Mononuclear cell (primary cell): Measurements from ENCODE around the gene POC1B. TPM values are rescaled to one million over a fixed set of nuclear protein-coding genes. Genes with fewer than 3 reads are reported as not detected.
"Not testable (repeated sequence)": the region's sequence is repeated elsewhere in the genome, so short reads cannot be mapped to it uniquely, and the experiment has no call there.

Source experiments
- H3K27me3 ChIP-seq: 2 replicates; pipeline ENCODE4 v1.6.0; 2011; ENCODE audit warnings: low read length, control low read depth; ENCODE audit not compliant: insufficient read depth
- H3K4me1 ChIP-seq: 2 replicates; pipeline ENCODE4 v1.5.1; 2011; ENCODE audit warnings: mild to moderate bottlenecking, low read length, control low read depth; ENCODE audit not compliant: insufficient read depth
- H3K4me3 ChIP-seq: 2 replicates; pipeline ENCODE4 v1.5.1; 2011; ENCODE audit warnings: mild to moderate bottlenecking, low read length, moderate library complexity
- H3K9me3 ChIP-seq: 2 replicates; pipeline ENCODE4 v1.5.1; 2011; ENCODE audit warnings: low read depth, mild to moderate bottlenecking, control low read depth, low read length
- total RNA-seq: library from RNA; depleted of rRNA; stranded (reverse); fragments of >200 nt; gene quantifications from one replicate; pipeline ENCODE4 v1.2.3, GENCODE V29; 2012

POC1B gene
- total RNA-seq, 1 donor, result 49.1 TPM

DNA sequence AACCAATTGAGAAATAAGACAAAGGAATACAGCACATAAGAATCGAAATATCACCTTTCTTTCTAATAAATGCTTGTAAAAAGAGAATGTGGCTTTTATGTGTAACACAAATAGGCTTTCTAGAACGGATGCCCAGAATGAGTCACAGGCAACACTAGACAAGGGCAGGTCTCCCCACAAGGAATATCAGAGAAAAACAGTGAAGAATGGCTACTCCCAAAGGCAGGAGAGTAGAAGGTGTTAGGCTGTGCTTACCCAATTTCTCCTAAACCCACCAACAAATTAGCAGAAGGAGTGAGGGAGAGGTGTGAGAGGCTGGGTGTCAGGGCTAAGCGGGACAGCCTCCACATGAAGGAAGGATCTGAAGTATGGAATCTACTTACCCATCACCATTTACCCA, 56.5 kb downstream of the POC1B start:
- Histone ChIP-seq H3K27me3 (no peaks in the 10 kb centered on the region), H3K4me1 (peaks cover 20% of the 10 kb centered on the region), H3K4me3 (no peak overlapping the region), H3K9me3 (no peaks in the 10 kb centered on the region)

DNA sequence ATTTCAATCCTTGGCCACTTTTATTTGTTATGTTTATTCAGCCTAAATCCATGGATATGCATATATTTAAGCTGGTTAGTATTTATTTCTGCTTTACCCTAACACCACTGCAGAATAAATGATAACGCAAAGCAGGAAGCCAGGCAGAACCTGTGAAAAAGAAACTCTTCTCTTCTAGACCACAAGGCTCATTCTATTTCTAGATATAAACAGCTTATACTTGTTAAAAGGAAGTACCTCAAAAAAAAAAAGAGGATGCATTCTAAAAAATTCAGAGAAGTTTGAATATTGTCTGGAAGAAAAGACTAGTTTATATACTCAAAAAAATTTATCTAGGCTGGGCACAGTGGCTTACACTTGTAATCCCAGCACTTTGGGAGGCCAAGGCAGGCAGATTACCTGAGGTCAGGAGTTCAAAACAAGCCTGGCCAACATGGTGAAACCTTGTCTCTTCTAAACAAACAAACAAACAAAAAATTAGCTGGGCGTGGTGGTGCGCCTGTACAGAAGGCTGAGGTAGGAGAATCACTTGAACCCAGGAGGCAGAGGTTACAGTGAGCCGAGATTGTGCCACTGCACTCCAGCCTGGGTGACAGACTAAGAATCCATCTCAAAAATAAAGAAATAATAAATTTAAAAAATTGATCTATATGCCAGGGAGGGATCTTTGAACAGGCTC, 57.1 kb downstream of the POC1B start:
- H3K9me3 ChIP-seq, result no peaks in the 10 kb centered on the region
- no peaks in the 10 kb centered on the region for H3K27me3 ChIP-seq
- H3K4me3 ChIP-seq, result no peak overlapping the region
- H3K4me1 ChIP-seq, result peaks cover 20% of the 10 kb centered on the region

DNA sequence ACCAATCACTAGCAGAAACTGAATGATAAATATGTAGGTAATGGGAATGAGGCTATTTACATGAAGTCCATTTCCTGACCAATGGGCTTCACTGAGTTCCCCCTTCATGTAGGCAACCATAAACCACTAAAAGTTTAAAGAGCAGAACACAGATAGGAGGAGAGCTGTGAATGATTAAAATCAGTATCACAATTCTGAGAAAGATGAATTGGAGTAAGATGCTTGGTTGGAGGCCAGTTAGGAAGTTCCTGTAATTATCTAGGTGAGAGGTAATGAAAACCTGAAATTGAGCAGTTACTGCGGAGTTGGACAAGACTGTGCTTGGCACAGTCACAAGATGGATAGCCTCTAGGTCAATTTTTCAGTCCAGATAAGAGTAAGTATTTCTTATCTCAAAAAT, 57.8 kb downstream of the POC1B start:
- H3K4me3 ChIP-seq, result no peak overlapping the region
- no peaks in the 10 kb centered on the region for H3K27me3 ChIP-seq
- H3K4me1 ChIP-seq, result peaks cover 20% of the 10 kb centered on the region
- no peaks in the 10 kb centered on the region for H3K9me3 ChIP-seq

DNA sequence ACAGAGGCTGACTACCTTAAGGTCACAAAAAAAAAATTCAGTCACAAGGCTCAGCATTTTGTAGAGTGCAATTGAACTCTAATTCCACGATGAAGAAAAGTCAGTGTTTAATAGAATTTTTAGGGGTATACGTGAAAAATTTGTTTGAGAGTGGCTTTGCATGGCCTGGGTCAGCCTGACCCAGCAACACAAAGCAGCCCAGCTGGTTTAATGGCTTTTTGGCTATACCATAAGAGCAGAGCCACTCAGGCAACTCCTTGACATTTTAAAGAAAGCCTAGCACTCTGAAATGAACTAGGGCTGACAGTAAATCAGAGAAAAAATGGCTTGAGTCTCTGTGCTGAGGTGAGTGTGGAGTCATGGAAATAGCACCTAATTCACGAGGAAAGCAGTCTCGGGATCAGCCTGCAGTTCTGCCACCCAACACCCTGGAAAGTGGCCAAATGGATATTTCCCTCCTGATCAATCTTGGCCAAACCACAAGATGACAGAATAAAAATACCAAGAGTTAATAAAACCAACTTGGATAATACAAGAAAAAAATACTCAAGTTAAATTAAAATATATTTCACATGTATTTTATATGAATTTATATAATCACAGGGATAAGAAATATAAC, 60.8 kb downstream of the POC1B start:
- Histone ChIP-seq H3K4me3 (no peak overlapping the region), H3K4me1 (peaks cover 20% of the 10 kb centered on the region), H3K9me3 (no peaks in the 10 kb centered on the region), H3K27me3 (no peaks in the 10 kb centered on the region)

DNA sequence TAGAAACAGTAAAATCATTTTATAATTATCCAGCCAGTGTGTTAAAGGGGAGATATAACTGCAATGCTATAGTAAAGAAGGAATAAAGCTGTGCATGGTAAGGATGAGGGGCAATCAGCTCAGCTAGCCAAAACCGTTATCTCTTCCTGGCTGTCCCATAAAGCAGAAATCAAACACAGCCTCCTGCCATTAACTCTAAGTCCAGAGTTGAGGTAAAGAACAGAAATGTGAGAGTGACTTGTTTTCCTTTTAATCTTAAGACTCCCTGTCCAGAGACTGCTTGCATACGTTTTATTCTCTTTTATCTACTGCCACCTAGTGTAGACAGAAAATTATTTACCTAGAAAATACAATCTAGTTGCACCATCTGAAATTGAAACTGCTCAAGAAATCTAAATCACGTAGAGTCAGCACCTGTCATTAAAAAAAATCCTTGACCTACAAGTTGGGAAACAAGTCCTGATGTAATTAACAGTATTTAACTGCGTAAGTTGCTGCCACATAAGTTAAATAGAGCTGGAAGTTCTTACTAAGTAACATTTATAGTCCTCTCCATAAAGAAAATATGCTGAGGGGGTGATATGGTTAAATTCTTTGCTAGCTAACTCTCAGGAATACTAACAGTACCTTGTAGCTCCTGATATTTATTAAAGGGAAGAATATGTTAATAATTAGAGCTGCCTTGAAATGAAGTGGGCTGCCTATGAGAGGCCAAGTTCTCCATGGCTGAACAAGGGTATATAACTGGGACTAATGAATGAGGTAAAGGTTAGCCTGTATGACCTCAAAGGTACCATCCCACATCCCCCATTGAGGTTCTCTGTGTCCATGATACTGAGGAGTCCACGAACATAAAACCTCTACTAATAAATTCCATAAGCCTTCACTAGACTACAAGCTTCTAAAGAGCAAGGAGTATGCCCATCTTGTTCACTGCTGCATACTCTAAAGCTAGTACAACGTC, 63.9 kb downstream of the POC1B start:
- no peaks in the 10 kb centered on the region for H3K9me3 ChIP-seq
- H3K4me1 ChIP-seq, result no peaks in the 10 kb centered on the region
- H3K27me3 ChIP-seq, result no peaks in the 10 kb centered on the region
- no peak overlapping the region for H3K4me3 ChIP-seq

DNA sequence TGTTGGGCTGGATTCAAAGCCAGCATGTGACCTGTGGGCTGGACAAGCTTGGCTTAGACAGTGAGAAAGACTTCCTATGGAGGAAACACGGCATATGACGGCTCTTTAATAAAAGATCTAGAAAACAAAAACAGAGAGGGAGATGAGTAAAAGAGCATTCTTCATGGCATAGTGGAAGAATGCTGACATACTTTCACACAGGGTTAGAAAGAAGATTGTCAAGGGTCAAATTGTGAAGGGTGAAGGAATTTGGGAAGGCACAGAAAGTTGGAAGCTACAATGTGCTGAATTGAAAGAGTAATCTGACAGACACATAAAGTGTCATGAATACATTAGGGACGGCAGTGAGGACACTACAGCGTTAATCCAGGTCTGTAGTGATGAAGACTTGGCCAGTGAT, 64.7 kb downstream of the POC1B start:
- no peaks in the 10 kb centered on the region for H3K27me3 ChIP-seq
- no peaks in the 10 kb centered on the region for H3K9me3 ChIP-seq
- no peaks in the 10 kb centered on the region for H3K4me1 ChIP-seq
- H3K4me3 ChIP-seq, result no peak overlapping the region

DNA sequence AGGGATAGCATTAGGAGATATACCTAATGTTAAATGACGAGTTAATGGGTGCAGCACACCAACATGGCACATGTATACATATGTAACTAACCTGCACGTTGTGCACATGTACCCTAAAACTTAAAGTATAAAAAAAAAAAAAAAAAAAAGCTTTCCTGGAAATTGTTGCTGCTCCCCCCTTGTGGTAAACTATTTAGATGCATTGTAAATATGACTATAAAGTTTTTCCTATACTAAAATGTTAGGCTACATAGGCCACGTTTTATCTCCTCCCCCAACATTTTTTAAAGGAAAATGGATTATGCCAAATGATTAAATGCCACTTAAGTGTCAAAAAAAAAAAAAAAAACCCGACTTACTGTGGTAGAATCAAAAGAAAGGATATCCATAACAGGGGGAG, 66.6 kb downstream of the POC1B start:
- H3K4me3 ChIP-seq, H3K27me3 ChIP-seq, H3K9me3 ChIP-seq, H3K4me1 ChIP-seq: not testable (repeated sequence)

DNA sequence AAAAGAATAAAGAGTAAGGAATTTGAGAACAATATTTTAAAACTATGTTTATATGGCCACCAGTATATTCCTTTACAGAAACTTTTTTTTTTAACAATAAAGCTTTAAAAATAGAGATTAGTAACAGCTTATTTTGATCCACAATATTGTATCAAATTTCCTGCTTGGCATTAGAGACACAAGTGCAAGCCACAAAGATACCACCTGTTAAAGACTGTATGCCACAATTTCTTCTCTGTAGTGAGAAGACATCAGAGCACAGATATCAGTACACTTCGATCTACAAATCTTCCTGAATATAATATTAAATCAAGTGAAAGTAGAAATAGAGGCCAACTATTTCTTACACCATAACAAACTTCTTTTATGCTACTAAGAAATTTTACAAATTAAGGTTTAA, 69.3 kb downstream of the POC1B start:
- Histone ChIP-seq H3K4me3 (no peak overlapping the region), H3K4me1 (peaks cover 10% of the 10 kb centered on the region), H3K9me3 (no peaks in the 10 kb centered on the region), H3K27me3 (no peaks in the 10 kb centered on the region)

DNA sequence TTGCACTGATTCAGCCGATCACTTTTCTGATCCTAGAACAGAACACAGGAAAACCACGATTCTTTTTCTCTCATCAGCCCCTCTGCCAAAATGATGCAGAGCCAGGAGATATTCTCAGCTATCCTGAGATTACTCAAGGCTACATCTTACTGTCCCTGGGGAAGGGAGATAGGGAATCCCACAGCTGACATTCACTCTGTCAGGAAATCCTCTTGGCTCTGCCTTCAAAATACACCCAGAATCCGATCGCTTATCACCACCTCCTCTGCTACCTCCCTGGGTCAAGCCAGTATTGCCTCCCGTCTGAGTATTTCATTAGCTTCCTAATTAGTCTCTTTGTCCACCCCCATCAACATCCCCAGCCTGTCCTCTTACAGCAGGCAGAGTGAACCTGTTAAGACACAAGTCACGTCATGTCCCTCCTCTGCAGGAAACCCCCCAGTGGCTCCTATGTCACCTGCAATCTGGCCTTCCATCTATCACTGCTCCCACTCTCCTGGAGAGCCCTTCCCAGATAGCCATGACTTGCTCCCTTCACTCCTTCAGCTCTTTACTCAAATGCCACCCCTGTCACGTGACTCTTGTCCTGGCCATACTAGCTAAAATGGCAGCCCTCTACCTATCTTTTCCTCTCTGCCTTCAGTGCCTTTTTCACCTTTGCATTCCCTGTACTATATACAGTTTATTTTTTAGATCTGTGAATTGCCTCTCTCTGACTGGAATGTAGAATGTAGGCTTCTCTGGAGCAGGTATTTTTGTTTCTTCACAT, 71.6 kb downstream of the POC1B start:
- H3K4me3 ChIP-seq, result no peak overlapping the region
- peaks cover 10% of the 10 kb centered on the region for H3K4me1 ChIP-seq
- no peaks in the 10 kb centered on the region for H3K27me3 ChIP-seq
- no peaks in the 10 kb centered on the region for H3K9me3 ChIP-seq

DNA sequence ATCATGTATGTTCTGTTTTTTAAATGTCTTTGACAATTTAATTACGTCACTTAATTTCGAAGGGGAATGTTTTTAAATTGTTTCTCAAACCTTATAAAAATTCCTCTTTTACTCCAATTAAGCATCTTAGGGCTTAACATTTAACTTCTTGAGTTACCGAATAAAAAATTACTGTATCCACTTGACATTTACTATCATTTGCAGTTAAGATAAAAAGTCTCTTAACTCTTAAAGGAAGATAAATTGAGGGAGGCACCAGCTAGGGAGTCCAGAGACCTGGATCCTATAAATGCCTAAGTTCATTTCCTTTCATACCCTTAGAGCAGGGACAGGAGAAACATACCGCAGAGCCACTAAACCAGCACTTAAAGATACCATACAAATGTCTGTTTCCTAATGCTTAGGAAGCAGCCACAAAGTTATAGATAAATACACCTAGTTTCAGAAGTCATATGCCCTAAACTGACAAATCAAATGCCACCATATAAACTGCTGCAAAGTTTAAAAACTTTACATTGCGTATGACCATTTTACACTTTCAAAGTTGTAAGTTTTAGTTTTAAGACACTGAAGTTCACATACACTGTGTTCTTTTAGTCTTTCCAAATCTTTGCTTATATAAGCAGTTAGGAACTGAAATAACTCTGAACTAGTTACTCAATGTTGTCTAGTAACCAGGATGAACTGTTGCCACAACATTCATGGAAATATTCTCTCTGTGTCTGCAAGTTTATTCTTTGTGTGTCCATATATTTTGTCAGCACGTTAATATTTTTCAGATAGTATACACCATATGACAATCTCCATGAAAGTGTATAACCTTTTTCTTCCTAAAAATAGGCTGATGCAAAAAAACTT, 72.5 kb downstream of the POC1B start:
- no peak overlapping the region for H3K4me3 ChIP-seq
- no peaks in the 10 kb centered on the region for H3K9me3 ChIP-seq
- peaks cover 10% of the 10 kb centered on the region for H3K4me1 ChIP-seq
- no peaks in the 10 kb centered on the region for H3K27me3 ChIP-seq

DNA sequence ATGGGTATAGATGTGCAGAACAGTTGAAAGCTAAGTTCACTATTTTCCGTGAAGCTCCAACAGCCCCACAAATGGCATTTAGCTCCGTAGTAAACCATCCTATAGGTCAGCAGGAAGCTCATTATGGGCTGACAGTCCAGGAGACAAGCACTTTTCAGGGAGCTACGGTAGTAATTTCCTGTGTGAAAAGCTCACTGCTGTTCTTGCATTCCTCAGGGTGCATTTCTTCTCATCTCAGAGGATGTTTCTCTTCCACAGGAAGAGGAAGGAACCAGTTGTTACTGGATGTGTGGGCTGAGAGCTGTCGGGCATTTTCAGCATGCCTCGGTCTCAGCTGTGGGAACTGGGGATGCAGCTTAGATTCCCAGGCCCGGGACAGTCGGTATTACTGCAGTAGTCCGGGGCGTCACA, 74.0 kb downstream of the POC1B start:
- no peaks in the 10 kb centered on the region for H3K27me3 ChIP-seq
- no peaks in the 10 kb centered on the region for H3K9me3 ChIP-seq
- H3K4me3 ChIP-seq, result no peak overlapping the region
- peaks cover 10% of the 10 kb centered on the region for H3K4me1 ChIP-seq

DNA sequence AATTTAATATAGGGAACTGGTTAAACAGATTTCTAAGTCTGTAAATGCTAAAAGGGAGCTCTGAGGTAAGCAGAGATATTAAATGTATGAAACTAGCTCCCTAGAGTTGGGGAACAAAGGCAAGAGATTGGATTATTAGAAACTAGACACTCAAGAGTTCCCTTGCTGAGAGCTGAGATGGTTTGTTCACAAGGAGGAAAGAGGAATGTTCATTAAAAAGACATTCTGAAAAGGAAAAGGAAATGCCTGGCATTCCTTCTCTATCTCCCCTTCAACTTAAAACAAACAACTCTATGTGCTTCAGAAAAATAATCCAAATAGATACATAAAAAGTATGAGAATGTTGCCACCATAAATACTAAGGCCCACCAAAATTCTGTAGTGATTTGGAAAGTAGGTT, 74.9 kb downstream of the POC1B start:
- no peak overlapping the region for H3K4me3 ChIP-seq
- no peaks in the 10 kb centered on the region for H3K9me3 ChIP-seq
- H3K27me3 ChIP-seq, result no peaks in the 10 kb centered on the region
- H3K4me1 ChIP-seq, result peaks cover 10% of the 10 kb centered on the region

DNA sequence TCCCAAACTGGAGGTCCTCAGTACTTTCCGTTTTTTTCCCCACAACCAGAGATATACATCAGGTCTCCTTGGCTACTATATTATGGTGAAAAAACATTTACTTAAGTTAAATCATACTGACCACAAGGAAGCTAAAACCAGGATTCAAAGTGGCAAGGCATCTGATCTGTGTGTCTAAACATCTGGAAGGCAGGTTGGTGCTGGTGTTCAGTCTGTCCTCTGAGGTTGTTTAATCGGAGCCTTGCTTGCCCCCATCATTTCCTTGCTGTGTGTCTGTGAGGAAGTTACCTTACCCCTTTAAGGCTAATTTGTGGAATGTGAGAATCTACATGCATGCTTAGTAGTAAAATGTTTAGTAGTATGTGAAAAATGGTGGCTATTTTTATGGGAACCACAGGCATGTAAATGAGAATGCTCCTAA, 76.9 kb downstream of the POC1B start:
- Histone ChIP-seq H3K4me3 (no peak overlapping the region), H3K9me3 (no peaks in the 10 kb centered on the region), H3K27me3 (no peaks in the 10 kb centered on the region), H3K4me1 (peaks cover 7% of the 10 kb centered on the region)

DNA sequence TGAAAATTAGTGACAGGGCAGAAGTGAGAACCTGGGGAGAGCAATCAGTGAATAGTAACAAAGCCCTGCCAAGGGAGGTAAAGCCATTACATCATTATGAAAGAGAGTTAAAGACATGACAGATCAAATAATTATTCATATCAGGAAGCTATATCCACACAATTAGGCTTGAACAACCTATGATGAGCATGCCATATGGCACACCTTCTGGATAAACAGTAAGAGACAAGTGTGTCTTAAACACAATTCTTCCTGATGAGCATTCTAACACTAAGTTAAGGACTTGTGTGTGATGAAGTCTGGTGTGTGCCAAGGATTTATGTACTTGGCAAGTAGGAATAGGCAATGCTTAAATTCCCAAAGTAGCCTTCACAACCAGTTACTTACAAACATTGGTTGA, 77.3 kb downstream of the POC1B start:
- Histone ChIP-seq H3K9me3 (no peaks in the 10 kb centered on the region), H3K27me3 (no peaks in the 10 kb centered on the region), H3K4me3 (no peak overlapping the region), H3K4me1 (peaks cover 5% of the 10 kb centered on the region)
